HepG2 (cell line): ENCODE data around the gene CLEC16A. TPM values are rescaled to one million over a fixed set of nuclear protein-coding genes. Genes with fewer than 3 reads are reported as not detected.

Experiments used
- AGO2 ChIP-seq: fragments of 200-400 bp; formaldehyde crosslinking; optimal IDR thresholded peaks from 2 replicates; pipeline ENCODE3; 2017; ENCODE audit warnings: mild to moderate bottlenecking, low read depth, low read length, moderate library complexity
- CCAR2 ChIP-seq: fragments of 200-400 bp; formaldehyde crosslinking; optimal IDR thresholded peaks from 2 replicates; pipeline ENCODE3; 2018; ENCODE audit warnings: low read depth, mild to moderate bottlenecking, low read length, moderate library complexity
- DRAP1 ChIP-seq: IDR thresholded peaks from 2 replicates; pipeline ENCODE4 v1.6.1; 2016; ENCODE audit warnings: missing genetic modification reagents, missing compliant biosample characterization
- FOXP1 ChIP-seq, 2 experiments: fragments of 450-650 bp in 1 of 2; IDR thresholded peaks; 2 replicates each; pipeline ENCODE4 v1.6.1; 2017 to 2018; ENCODE audit warnings: antibody characterized with exemption in 1 of 2
- IKZF4 ChIP-seq: sonication (generic); formaldehyde crosslinking; IDR thresholded peaks from 2 replicates; pipeline ENCODE4 v1.5.1; 2020; ENCODE audit warnings: borderline replicate concordance, mild to moderate bottlenecking, low read depth, missing genetic modification reagents; ENCODE audit errors: not compliant biosample characterization
- KLF13 ChIP-seq: sonication (generic); formaldehyde crosslinking; IDR thresholded peaks from 2 replicates; pipeline ENCODE4 v1.4.0; 2020; ENCODE audit warnings: mild to moderate bottlenecking, missing genetic modification reagents
- MEIS2 ChIP-seq: sonication (generic); formaldehyde crosslinking; IDR thresholded peaks from 2 replicates; pipeline ENCODE4 v1.9.0; 2021; ENCODE audit warnings: mild to moderate bottlenecking, missing genetic modification reagents
- RBM39 ChIP-seq: fragments of 200-400 bp; formaldehyde crosslinking; IDR thresholded peaks from one replicate; pipeline ENCODE4 v1.6.1; 2018; ENCODE audit warnings: antibody characterized with exemption, mild to moderate bottlenecking, low read depth, low read length; ENCODE audit not compliant: poor library complexity, severe bottlenecking
- RXRA ChIP-seq: sonication (generic); formaldehyde crosslinking; IDR thresholded peaks from 2 replicates; pipeline ENCODE4 v1.5.1; 2020; ENCODE audit warnings: missing genetic modification reagents
- SATB2 ChIP-seq: sonication (generic); formaldehyde crosslinking; IDR thresholded peaks from 2 replicates; pipeline ENCODE4 v1.5.0; 2020; ENCODE audit warnings: missing genetic modification reagents
- SP1 ChIP-seq, 2 experiments: fragments of 450-650 bp in 1 of 2; sonication (generic) in 1 of 2; formaldehyde crosslinking in 1 of 2; IDR thresholded peaks; 2 replicates each; pipeline versions ENCODE4 v1.4.0 to v1.6.1; 2016 to 2020; ENCODE audit warnings: missing genetic modification reagents in 1 of 2
- ZBTB21 ChIP-seq: sonication (generic); formaldehyde crosslinking; IDR thresholded peaks from 2 replicates; pipeline ENCODE4 v1.4.0; 2020; ENCODE audit warnings: missing genetic modification reagents
- ZBTB42 ChIP-seq: sonication (generic); formaldehyde crosslinking; IDR thresholded peaks from 2 replicates; pipeline ENCODE4 v1.5.0; 2020; ENCODE audit warnings: mild to moderate bottlenecking, missing genetic modification reagents
- ZFP82 ChIP-seq: sonication (generic); formaldehyde crosslinking; IDR thresholded peaks from 2 replicates; pipeline ENCODE4 v1.5.1; 2020; ENCODE audit warnings: mild to moderate bottlenecking, missing genetic modification reagents, borderline replicate concordance
- ZFX ChIP-seq: sonication (generic); formaldehyde crosslinking; IDR thresholded peaks from 2 replicates; pipeline ENCODE4 v1.4.0; 2020; ENCODE audit warnings: mild to moderate bottlenecking, low read depth, missing genetic modification reagents, moderate library complexity
- ZNF143 ChIP-seq: sonication (generic); formaldehyde crosslinking; IDR thresholded peaks from 2 replicates; pipeline ENCODE4 v1.4.0; 2020; ENCODE audit warnings: missing genetic modification reagents
- ZNF24 ChIP-seq: fragments of 450-650 bp; IDR thresholded peaks from 2 replicates; pipeline ENCODE4 v1.6.1; 2017; ENCODE audit warnings: antibody characterized with exemption, mild to moderate bottlenecking
- ZNF292 ChIP-seq: sonication (generic); formaldehyde crosslinking; IDR thresholded peaks from 2 replicates; pipeline ENCODE4 v1.8.1; 2022; ENCODE audit warnings: mild to moderate bottlenecking, low read depth, missing genetic modification reagents, borderline replicate concordance
- ZNF331 ChIP-seq: sonication (generic); formaldehyde crosslinking; IDR thresholded peaks from 2 replicates; pipeline ENCODE4 v1.4.0; 2020; ENCODE audit warnings: missing genetic modification reagents
- ZNF563 ChIP-seq: sonication (generic); formaldehyde crosslinking; IDR thresholded peaks from 2 replicates; pipeline ENCODE4 v1.8.0; 2022; ENCODE audit warnings: mild to moderate bottlenecking, moderate library complexity, missing genetic modification reagents
- ZNF7 ChIP-seq: IDR thresholded peaks from 2 replicates; pipeline ENCODE4 v1.6.1; 2016; ENCODE audit warnings: missing biosample characterization, missing genetic modification reagents
- ZNF75D ChIP-seq: sonication (generic); formaldehyde crosslinking; IDR thresholded peaks from 2 replicates; pipeline ENCODE4 v1.8.1; 2023; ENCODE audit warnings: missing genetic modification reagents, mild to moderate bottlenecking, borderline replicate concordance
- polyA plus RNA-seq, 8 experiments: library from polyadenylated mRNA; depleted of rRNA in 3 of 8; stranded (reverse) in 7 of 8; unstranded in 1 of 8; fragments of >200 nt; fragmentation: Illumina TruSeq in 4 of 8; extraction: Trizol in 4 of 8; gene quantifications; 2 replicates each; pipeline versions ENCODE4 v1.2.1 to v1.2.3, GENCODE V29; 2011 to 2016; ENCODE audit warnings: low read depth in 4 of 8, missing spikeins in 1 of 8, mixed read lengths in 1 of 8; ENCODE audit not compliant: insufficient read depth in 1 of 8
- total RNA-seq, 5 experiments: library from RNA; depleted of rRNA; stranded (reverse); fragments of >200 nt; fragmentation: Illumina TruSeq; extraction: Trizol; gene quantifications; 2 replicates each; pipeline ENCODE4 v1.2.3, GENCODE V29; 2016; ENCODE audit warnings: low read depth in 1 of 5
- TF ChIP-seq, protein P1 (sequence below): sonication (generic); formaldehyde crosslinking; IDR thresholded peaks from 2 replicates; pipeline ENCODE4 v1.5.0; 2020; ENCODE audit warnings: mild to moderate bottlenecking, missing genetic modification reagents
- TF ChIP-seq, protein P2 (sequence below): sonication (generic); formaldehyde crosslinking; IDR thresholded peaks from 2 replicates; pipeline ENCODE4 v1.8.0; 2022; ENCODE audit warnings: mild to moderate bottlenecking, missing genetic modification reagents, borderline replicate concordance
- TF ChIP-seq, protein P3 (sequence below): sonication (generic); formaldehyde crosslinking; IDR thresholded peaks from 2 replicates; pipeline ENCODE4 v1.8.0; 2022; ENCODE audit warnings: low read depth, missing genetic modification reagents

The CLEC16A gene
- total and polyA plus RNA-seq, 2 of the 13 experiments (the other 11 are each of a cell fraction or from before 2014, with no cell fraction given): 8.5 to 10.3 TPM

GRCh38 chr16:11024333-11025053, 80.1 kb downstream of the CLEC16A start (continued):
- no peak for TF ChIP-seq MEIS2 (CRISPR knock-in tag)
- TF ChIP-seq AGO2: no peak
- no peak for TF ChIP-seq KLF13 (CRISPR knock-in tag)
- no peak for TF ChIP-seq ZNF24
- TF ChIP-seq ZNF143 (CRISPR knock-in tag): no peak
- TF ChIP-seq ZNF292 (CRISPR knock-in tag): no peak
- TF ChIP-seq ZNF331 (CRISPR knock-in tag): no peak
- TF ChIP-seq DRAP1 (CRISPR knock-in tag): no peak
- TF ChIP-seq ZFP82 (CRISPR knock-in tag): no peak
- peak; percentile 84; the same call in 1 of the 2 replicates for TF ChIP-seq ZBTB21
- TF ChIP-seq, protein P1, sequence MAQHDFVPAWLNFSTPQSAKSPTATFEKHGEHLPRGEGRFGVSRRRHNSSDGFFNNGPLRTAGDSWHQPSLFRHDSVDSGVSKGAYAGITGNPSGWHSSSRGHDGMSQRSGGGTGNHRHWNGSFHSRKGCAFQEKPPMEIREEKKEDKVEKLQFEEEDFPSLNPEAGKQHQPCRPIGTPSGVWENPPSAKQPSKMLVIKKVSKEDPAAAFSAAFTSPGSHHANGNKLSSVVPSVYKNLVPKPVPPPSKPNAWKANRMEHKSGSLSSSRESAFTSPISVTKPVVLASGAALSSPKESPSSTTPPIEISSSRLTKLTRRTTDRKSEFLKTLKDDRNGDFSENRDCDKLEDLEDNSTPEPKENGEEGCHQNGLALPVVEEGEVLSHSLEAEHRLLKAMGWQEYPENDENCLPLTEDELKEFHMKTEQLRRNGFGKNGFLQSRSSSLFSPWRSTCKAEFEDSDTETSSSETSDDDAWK (CRISPR knock-in tag): no peak
- TF ChIP-seq RBM39: no peak
- no peak for TF ChIP-seq ZNF7 (CRISPR knock-in tag)
- no peak for TF ChIP-seq ZBTB42
- peak; percentile 42; the same call in 1 of the 2 replicates for TF ChIP-seq RXRA (CRISPR knock-in tag)
- TF ChIP-seq ZFX: no peak
- TF ChIP-seq ZNF75D (CRISPR knock-in tag): no peak
- TF ChIP-seq ZNF563: no peak
- TF ChIP-seq, protein P2, sequence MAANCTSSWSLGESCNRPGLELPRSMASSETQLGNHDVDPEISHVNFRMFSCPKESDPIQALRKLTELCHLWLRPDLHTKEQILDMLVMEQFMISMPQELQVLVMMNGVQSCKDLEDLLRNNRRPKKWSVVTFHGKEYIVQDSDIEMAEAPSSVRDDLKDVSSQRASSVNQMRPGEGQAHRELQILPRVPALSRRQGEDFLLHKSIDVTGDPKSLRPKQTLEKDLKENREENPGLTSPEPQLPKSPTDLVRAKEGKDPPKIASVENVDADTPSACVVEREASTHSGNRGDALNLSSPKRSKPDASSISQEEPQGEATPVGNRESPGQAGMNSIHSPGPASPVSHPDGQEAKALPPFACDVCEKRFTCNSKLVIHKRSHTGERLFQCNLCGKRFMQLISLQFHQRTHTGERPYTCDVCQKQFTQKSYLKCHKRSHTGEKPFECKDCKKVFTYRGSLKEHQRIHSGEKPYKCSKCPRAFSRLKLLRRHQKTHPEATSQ (CRISPR knock-in tag): no peak
- no peak for TF ChIP-seq IKZF4 (CRISPR knock-in tag)
- TF ChIP-seq SATB2 (CRISPR knock-in tag): no peak
- no peak for TF ChIP-seq CCAR2
- TF ChIP-seq, protein P3, sequence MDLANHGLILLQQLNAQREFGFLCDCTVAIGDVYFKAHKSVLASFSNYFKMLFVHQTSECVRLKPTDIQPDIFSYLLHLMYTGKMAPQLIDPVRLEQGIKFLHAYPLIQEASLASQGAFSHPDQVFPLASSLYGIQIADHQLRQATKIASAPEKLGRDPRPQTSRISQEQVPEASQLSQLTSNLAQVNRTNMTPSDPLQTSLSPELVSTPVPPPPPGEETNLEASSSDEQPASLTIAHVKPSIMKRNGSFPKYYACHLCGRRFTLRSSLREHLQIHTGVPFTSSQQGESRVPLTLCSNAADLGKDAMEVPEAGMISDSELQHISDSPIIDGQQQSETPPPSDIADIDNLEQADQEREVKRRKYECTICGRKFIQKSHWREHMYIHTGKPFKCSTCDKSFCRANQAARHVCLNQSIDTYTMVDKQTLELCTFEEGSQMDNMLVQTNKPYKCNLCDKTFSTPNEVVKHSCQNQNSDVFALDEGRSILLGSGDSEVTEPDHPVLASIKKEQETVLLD (CRISPR knock-in tag): no peak
- TF ChIP-seq SP1 (IDR thresholded peaks at IDR 0.05): no peak
- TF ChIP-seq SP1 (CRISPR knock-in tag; IDR thresholded peaks at IDR 0.05): no peak; the same call in 1 of the 2 replicates
- TF ChIP-seq FOXP1 (IDR thresholded peaks at IDR 0.05): peak; percentile 75; the same call in 1 of the 2 replicates
- peak; percentile 87 for TF ChIP-seq FOXP1 (CRISPR knock-in tag; IDR thresholded peaks at IDR 0.05)
